Parathyroid adenoma (tissue), 2 donors: ENCODE data around the gene MAP1LC3B.
A peak's percentile ranks its signal among the peaks of the same experiment; 100 is the strongest.

Source experiments
- H2AFZ ChIP-seq: fragments of 300-600 bp; sonication (generic); one replicate; pipeline ENCODE4 v1.7.0; 2017; ENCODE audit warnings: antibody characterized with exemption, mild to moderate bottlenecking
- H3K27ac ChIP-seq: fragments of 300-600 bp; sonication (generic); one replicate; pipeline ENCODE4 v1.7.0; 2017
- H3K27me3 ChIP-seq: fragments of 300-600 bp; sonication (generic); one replicate; pipeline ENCODE4 v1.7.0; 2017; ENCODE audit warnings: low read length; ENCODE audit not compliant: control insufficient read depth, insufficient read depth
- H3K36me3 ChIP-seq: fragments of 300-600 bp; sonication (generic); one replicate; pipeline ENCODE4 v1.7.0; 2017; ENCODE audit warnings: low read length; ENCODE audit not compliant: control insufficient read depth, insufficient read depth
- H3K4me1 ChIP-seq: fragments of 300-600 bp; sonication (generic); one replicate; pipeline ENCODE4 v1.7.0; 2017; ENCODE audit warnings: control low read depth
- H3K4me2 ChIP-seq: fragments of 300-600 bp; sonication (generic); one replicate; pipeline ENCODE4 v1.7.0; 2017; ENCODE audit warnings: low read length
- H3K4me3 ChIP-seq: fragments of 300-600 bp; sonication (generic); one replicate; pipeline ENCODE4 v1.7.0; 2017; ENCODE audit warnings: low read depth, low read length
- H3K79me2 ChIP-seq: fragments of 300-600 bp; sonication (generic); one replicate; pipeline ENCODE4 v1.7.0; 2017; ENCODE audit warnings: control low read depth
- H3K9ac ChIP-seq: fragments of 300-600 bp; sonication (generic); one replicate; pipeline ENCODE4 v1.7.0; 2017; ENCODE audit warnings: mild to moderate bottlenecking
- H3K9me3 ChIP-seq: fragments of 300-600 bp; sonication (generic); one replicate; pipeline ENCODE4 v1.7.0; 2017; ENCODE audit warnings: low read length; ENCODE audit not compliant: control insufficient read depth
- CTCF ChIP-seq: fragments of 300-600 bp; sonication (generic); IDR thresholded peaks from one replicate; pipeline ENCODE4 v1.7.0; 2017; ENCODE audit warnings: antibody characterized with exemption, mild to moderate bottlenecking
- donor health status: primary hyperparathyroidism.

MAP1LC3B gene

GRCh38 chr16:87363771-87364455, 28.2 kb upstream of the MAP1LC3B start:
- H3K36me3 ChIP-seq, result no peaks in the 10 kb centered on the region
- H3K4me3 ChIP-seq, result peak overlapping the region; percentile 35
- no peak for TF ChIP-seq CTCF
- H3K9ac ChIP-seq, result no peak overlapping the region
- H3K9me3 ChIP-seq, result no peaks in the 10 kb centered on the region
- peaks cover 18% of the 10 kb centered on the region for H3K4me1 ChIP-seq
- peaks cover 52% of the 10 kb centered on the region for H3K79me2 ChIP-seq
- peak overlapping the region; percentile 14 for H3K4me2 ChIP-seq
- peak overlapping the region; percentile 95 for H3K27ac ChIP-seq
- H2AFZ ChIP-seq, result peak overlapping the region; percentile 45
- no peaks in the 10 kb centered on the region for H3K27me3 ChIP-seq

GRCh38 chr16:87365021-87365713, 27.0 kb upstream of the MAP1LC3B start:
- H3K4me1 ChIP-seq, result peaks cover 18% of the 10 kb centered on the region
- H3K4me2 ChIP-seq, result no peak overlapping the region
- peaks cover 52% of the 10 kb centered on the region for H3K79me2 ChIP-seq
- no peak overlapping the region for H2AFZ ChIP-seq
- peak overlapping the region; percentile 32 for H3K27ac ChIP-seq
- H3K27me3 ChIP-seq, result no peaks in the 10 kb centered on the region
- no peak overlapping the region for H3K4me3 ChIP-seq
- no peaks in the 10 kb centered on the region for H3K36me3 ChIP-seq
- TF ChIP-seq CTCF, result no peak
- no peaks in the 10 kb centered on the region for H3K9me3 ChIP-seq
- no peak overlapping the region for H3K9ac ChIP-seq

GRCh38 chr16:87366288-87366687, 25.8 kb upstream of the MAP1LC3B start:
- no peak overlapping the region for H3K4me2 ChIP-seq
- peaks cover 18% of the 10 kb centered on the region for H3K4me1 ChIP-seq
- no peak for TF ChIP-seq CTCF
- no peaks in the 10 kb centered on the region for H3K9me3 ChIP-seq
- H3K36me3 ChIP-seq, result no peaks in the 10 kb centered on the region
- peaks cover 53% of the 10 kb centered on the region for H3K79me2 ChIP-seq
- H3K27me3 ChIP-seq, result no peaks in the 10 kb centered on the region
- no peak overlapping the region for H3K27ac ChIP-seq
- no peak overlapping the region for H3K4me3 ChIP-seq
- no peak overlapping the region for H3K9ac ChIP-seq
- H2AFZ ChIP-seq, result no peak overlapping the region

- Histone ChIP-seq H2AFZ (no peak overlapping the region), H3K9me3 (no peaks in the 10 kb centered on the region), H3K4me1 (peaks cover 18% of the 10 kb centered on the region), H3K4me3 (no peak overlapping the region), H3K27ac (no peak overlapping the region), H3K36me3 (no peaks in the 10 kb centered on the region), H3K27me3 (no peaks in the 10 kb centered on the region), H3K9ac (no peak overlapping the region), H3K4me2 (no peak overlapping the region), H3K79me2 (peaks cover 59% of the 10 kb centered on the region)
- no peak for TF ChIP-seq CTCF
Measured at GRCh38 chr16:87366930-87367329, 25.2 kb upstream of the MAP1LC3B start.

- Histone ChIP-seq H3K9ac (no peak overlapping the region), H3K4me1 (peaks cover 17% of the 10 kb centered on the region)
Measured at GRCh38 chr16:87367529-87367928, 24.6 kb upstream of the MAP1LC3B start.

More at GRCh38 chr16:87367529-87367928, 24.6 kb upstream of the MAP1LC3B start:
- no peaks in the 10 kb centered on the region for H3K36me3 ChIP-seq
- peak overlapping the region; percentile 17 for H3K27ac ChIP-seq
- peaks cover 65% of the 10 kb centered on the region for H3K79me2 ChIP-seq
- no peak for TF ChIP-seq CTCF
- no peak overlapping the region for H2AFZ ChIP-seq
- H3K4me3 ChIP-seq, result no peak overlapping the region
- H3K9me3 ChIP-seq, result no peaks in the 10 kb centered on the region
- H3K27me3 ChIP-seq, result no peaks in the 10 kb centered on the region
- H3K4me2 ChIP-seq, result no peak overlapping the region
